ENCODE measurements around the gene KIAA0513.

GRCh38 chr16:85051067-85051581 is 23.5 kb downstream of the KIAA0513 start:
- no peak for TF ChIP-seq CTCF (IDR thresholded peaks at IDR 0.05 in 4 of 5, conservative IDR thresholded peaks at IDR 0.05 in 1 of 5)
- TF ChIP-seq POLR2A (IDR thresholded peaks at IDR 0.05), result no peak

Data from gastrocnemius medialis (tissue), 4 donors.